GM12874 (cell line): ENCODE measurements around the gene RCOR2.

Source experiments
- CTCF ChIP-seq: IDR thresholded peaks from 2 replicates; pipeline ENCODE4 v1.5.1; 2011; ENCODE audit warnings: low read depth, mild to moderate bottlenecking, control low read depth, low read length, moderate library complexity; ENCODE audit not compliant: insufficient read depth

Gene RCOR2

DNA sequence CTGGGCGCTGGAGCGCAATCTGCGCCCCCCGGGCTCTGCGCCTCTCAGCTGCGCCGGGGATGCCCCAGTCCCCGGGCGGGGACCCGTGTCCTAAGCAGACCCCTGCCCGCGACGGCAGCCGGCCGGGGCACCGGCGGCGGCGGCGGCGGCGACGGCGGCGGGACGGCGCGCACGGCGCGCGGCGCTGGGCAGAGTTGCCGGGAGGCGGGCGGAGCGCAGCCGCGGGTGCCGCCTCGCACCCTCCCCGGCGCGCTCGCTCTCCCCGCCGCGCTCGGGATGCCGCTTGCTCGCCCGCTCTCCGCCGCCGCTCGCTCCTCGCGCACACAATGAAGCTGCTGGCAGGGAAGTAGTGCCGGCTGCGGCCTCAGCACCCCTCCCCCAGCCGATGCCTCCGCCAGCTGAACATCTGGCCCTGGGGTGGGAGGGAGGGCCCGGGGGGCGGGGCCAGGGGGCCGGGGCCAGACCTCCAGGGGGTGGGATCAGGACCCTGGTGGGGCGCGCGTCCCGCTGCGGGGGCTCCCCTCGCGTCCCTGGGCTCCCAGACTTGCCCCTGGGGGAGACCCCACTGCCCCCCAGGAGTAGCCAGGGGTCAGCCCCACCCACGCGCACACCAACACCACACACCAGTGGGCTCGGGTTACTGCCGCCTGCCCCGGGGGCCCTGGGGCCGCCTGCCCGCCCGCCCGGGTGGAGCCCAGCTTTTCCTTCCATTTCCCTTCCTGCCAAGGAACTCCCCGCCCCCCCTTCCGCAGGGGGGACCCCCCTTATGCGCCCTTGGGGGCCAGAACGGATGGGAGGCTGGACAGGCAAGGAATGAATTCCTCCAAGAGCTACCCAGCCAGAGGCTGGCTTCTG lies at the start of gene RCOR2:
Gene RCOR2 (minus strand): TSS at position 328 of the 855 bp plus-strand sequence. CDS start 708 bp downstream, outside the sequence.
- no peak for TF ChIP-seq CTCF

DNA sequence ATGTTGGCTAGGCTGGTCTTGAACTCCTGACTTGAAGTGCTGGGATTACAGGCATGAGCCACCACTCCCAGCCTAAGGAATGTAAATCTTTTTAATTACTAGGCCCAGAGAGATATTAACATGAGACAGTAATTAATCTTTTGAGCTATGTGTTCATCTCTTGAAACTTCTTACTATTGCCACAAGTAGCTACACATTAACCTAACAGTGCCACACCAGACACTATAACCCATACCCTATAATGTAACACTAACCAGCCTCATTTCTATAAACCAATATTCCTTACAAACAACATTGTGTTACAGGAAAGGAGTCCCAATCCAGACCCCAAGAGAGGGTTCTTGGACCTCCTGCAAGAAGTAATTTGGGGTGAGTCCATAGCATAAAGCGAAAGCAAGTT lies 49.5 kb upstream of the RCOR2 start:
- no peak for TF ChIP-seq CTCF

- TF ChIP-seq CTCF = no peak
These were observed 44.8 kb upstream of the RCOR2 start for GRCh38 chr11:63961608-63962412.

DNA sequence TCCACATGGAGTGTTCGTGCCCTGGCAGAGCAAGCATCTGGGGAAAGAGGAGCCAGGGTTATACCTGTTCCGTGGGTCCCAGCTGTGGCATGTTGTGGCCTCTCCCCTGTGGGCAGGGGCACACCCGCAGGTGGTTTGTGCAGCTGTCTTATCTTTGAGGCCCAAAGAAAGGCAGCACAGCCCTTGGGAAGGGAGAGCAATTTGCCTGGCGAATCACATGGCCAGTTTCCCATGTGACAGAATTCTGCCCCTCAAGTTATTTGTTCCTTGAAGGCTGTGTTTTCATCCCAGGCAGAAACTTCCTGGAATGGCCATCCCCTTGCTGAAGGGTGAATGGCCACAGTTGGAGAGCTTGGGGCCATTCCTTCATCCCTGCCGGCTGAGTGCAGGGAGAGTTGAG lies 41.0 kb upstream of the RCOR2 start:
- TF ChIP-seq CTCF = no peak

- no peak for TF ChIP-seq CTCF
These were observed 35.6 kb upstream of the RCOR2 start for GRCh38 chr11:63952570-63952969.

DNA sequence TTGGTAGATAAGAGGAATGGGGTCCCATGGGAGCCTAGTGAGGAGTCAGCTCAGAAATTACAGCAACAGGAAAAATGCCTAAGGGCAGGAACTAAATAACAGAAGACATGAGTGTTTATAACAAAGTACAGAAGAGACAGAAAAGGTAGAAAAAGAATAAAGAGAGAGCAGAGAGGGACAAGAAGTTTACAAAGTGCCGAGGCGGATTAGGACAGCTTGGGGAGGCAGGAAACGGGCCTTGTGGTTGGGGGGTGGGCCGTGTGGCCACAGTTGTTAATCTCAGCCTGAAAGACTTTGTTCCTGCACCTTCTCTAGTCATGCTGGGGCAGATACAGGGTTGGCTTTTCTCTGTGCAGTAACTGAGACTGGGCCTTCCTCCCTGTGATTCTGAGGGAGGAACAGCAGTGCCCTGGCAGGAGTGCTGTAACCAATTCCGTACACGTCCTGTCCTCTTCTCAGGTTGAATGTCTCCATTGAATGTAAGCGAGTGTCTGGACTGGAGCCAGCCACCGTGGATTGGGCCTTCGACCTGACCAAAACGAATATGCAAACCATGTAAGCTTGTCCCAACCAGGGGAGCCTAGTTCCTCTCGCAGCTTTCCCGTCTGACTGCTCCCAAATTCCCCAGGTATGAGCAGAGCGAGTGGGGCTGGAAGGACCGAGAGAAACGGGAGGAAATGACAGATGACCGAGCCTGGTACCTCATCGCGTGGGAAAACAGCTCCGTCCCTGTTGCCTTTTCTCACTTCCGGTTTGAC lies 35.0 kb upstream of the RCOR2 start:
- no peak for TF ChIP-seq CTCF
